Right lung (tissue), 5 donors: Measurements from ENCODE around the gene CDS2. TPM values are rescaled to one million over a fixed set of nuclear protein-coding genes. Genes with fewer than 3 reads are reported as not detected.

Experiments
- DNase-seq, 2 donors: peaks; one replicate each; pipeline ENCODE4 v3.0.0-alpha.2; 2013
- polyA plus RNA-seq, 5 donors: library from polyadenylated mRNA; unstranded; fragments of 120-200 nt; gene quantifications; one replicate each; pipeline versions ENCODE4 v1.2.1 to v1.2.3, GENCODE V29; 2013; ENCODE audit warnings: inconsistent platforms in 1 of 5, low replicate concordance in 1 of 5; ENCODE audit not compliant: insufficient read length in 5 of 5, insufficient read depth in 1 of 5

The CDS2 gene
- polyA plus RNA-seq, 5 donors = 25.8 to 35.4 (median 29.4) TPM

GRCh38 chr20:5118220-5119142, 8.3 kb upstream of the CDS2 start:
- no peak for DNase-seq

DNA sequence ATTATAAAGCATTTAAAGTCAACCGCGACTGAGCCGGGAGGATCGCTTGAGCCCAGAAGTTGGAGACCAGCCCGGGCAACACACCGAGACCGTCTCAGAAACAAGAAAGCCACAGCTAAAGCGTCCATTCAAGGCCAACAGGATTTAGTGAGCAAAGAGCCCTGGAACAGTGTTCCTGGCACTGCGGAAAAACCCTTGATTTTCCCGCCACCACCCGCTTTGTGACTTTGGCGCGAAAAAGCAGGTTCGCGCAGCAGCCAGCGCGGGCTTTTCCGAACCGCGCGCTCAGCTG, 7.7 kb upstream of the CDS2 start:
- no peak for DNase-seq

DNA sequence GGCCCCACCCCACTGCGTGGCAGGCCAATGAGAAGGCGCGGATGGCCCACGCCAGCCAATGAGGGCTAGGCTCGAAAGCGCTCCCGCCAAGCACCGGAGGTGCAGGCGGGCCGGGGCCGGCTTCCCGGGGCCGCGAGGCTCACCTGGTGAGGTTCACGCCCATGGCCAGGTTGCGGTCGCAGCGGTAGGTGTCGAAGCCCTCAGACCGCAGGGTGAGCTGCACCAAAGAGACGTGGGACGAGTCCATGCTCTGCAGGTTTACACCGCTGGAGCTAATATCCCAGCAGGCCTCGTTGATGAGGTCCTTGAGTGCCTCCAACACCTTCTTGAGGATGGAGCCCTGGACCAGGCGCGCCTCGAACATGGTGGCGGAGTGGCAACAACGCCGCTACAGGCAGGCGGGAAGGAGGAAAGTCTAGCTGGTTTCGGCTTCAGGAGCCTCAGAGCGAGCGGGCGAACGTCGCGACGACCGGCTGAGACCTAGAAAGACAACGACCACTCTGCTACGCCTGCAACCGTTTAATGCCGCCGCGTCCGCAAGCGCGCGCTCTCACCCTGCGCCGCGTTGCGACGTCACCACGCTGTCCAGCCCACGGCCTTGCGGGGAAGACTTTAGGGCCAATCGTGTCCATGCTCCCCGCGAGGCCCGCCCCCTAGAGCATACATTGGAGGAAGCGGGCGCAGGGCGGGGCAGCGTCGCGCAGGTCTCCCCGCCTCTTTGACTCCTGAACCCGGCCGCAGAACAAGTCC, 7.2 kb upstream of the CDS2 start, which contains the start of gene PCNA:
PCNA (minus strand) TSS at position 524 of the 750 bp plus-strand sequence; CDS start at position 364, 160 bp downstream.
- DNase-seq = peak; percentile 94

DNA sequence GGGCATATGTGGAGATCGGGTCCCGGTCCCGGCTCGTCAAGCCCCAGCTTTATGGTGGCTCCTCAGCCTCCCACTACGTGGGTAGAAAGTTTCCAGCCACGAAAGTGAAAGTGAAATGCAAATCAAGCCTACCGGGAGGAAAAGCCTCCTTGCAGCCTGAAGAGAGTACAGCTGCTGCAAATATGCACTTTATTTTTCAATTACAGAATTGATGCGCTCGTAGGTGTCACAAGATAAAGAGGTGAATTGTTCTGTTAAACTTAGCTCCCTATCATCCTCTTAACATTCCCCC, 6.7 kb upstream of the CDS2 start:
- DNase-seq = no peak

DNA sequence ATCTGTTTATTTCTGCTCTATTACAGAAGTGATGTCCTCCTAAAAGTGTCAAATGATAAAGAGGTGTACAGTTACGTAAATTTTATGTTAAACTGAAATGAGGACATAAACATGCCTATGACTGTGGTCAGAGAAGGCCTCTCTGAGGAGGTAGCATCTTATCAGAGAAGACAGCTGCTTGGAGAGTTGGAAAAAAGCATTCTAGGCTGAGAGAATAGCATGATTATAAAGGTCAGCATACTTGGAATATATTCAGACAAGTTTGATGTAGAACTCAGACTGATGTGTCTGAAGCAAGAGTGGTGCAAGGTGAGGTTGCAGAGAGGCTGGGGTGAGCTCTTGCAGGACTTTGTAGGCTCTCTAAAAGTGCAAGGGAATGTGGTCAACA, 3.9 kb upstream of the CDS2 start:
- DNase-seq = no peak

GRCh38 chr20:5127204-5127858, 523 bp downstream of the CDS2 start:
- DNase-seq = peak; percentile 52 to 57

- DNase-seq = no peak
Observed at GRCh38 chr20:5127859-5128424, 1.1 kb downstream of the CDS2 start.

DNA sequence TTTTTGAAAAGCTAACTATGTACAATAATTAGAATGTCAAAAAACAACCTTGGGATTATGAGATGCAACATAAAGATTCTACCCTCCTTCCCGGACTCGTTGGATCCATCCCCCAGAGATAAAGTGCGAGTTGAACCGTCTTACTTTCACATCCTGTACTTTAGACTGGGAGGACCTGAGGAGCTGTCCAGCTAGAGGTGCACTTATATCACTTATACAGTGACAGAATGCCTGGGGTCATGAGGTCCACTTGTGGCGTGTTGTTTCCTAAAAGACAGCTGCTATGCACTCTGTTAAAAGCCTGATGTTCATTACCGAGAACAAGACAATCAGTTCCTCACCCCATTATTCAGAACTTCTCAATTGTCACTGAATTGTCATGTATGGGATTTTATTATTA, 2.1 kb downstream of the CDS2 start:
- DNase-seq = no peak

GRCh38 chr20:5131502-5131901, 4.7 kb downstream of the CDS2 start:
- no peak for DNase-seq

GRCh38 chr20:5133998-5134397, 7.2 kb downstream of the CDS2 start:
- no peak for DNase-seq

- no peak for DNase-seq
Observed at GRCh38 chr20:5135363-5136012, 8.7 kb downstream of the CDS2 start.

- no peak for DNase-seq
Observed at GRCh38 chr20:5136096-5136495, 9.3 kb downstream of the CDS2 start.

DNA sequence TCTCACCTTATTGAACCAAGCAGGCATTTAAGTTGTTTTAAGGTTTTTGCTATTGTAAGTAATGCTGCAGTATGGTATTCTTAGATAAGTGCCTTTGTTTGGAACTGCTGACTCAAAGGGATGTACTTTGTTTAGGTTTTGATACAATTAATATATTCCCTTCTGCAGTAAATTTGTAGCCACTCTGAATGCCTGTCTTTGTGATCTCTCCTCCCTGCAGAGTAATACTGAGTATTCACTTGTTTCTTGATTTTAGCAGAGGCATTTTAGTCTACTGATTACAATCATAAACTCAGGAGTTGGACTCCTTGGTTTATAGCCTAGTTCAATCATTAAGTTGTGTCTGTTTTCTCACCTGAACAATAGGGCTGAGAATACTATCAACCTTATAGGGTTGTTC, 13.4 kb downstream of the CDS2 start:
- no peak for DNase-seq

DNA sequence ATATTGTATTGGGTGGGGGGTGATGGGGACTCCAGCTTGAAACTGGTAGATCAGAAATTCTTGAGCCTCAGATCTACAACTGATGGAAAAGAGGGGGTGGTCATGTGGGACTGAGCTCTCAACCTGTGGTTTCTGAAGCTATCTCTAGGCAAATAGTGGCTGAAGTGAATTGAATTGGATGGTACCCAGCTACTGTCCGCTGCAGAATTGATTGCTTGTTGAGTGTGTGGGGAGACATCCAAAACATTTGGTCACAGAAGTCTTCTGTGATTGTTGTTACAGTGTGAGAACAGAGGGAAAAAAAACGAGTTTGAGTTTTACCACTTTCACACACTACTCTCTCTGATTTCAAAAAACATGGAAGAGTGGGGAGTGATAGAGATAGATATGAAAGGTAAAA, 14.8 kb downstream of the CDS2 start:
- DNase-seq = no peak

GRCh38 chr20:5143851-5144250, 17.0 kb downstream of the CDS2 start:
- DNase-seq = no peak

DNA sequence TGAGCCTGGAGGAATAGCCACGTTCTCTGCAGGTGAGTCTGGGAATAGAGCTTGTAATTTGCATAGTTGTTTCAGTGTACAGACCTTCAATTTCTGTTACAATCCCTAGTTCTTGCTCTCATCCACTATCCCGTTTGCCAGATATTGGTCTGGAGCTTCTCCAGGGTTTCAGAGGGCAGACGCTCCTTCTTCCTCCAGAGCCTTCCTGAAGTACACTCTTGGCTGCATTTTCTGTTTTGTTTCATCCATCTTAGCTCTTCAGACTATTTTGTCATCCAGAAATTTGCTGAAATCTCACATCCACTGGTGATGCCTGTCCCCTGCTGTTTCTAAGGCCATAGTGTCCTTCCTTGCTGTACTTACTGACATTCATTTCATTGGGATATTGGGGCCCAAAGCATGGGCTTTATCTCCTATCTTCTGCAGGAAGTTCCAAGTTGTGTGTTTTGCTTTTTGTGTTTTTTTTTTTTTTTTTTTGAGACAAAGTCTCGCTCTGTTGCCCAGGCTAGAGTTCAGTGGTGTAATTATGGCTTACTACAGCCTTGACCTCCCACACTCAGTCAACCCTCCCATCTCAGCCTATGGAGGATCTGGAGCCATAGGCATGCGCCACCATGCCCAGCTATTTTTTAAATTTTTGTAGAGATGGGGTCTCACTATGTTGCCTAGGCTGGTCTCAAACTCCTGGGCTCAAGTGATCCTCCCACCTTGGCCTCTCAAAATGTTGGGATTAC, 18.7 kb downstream of the CDS2 start:
- no peak for DNase-seq

DNA sequence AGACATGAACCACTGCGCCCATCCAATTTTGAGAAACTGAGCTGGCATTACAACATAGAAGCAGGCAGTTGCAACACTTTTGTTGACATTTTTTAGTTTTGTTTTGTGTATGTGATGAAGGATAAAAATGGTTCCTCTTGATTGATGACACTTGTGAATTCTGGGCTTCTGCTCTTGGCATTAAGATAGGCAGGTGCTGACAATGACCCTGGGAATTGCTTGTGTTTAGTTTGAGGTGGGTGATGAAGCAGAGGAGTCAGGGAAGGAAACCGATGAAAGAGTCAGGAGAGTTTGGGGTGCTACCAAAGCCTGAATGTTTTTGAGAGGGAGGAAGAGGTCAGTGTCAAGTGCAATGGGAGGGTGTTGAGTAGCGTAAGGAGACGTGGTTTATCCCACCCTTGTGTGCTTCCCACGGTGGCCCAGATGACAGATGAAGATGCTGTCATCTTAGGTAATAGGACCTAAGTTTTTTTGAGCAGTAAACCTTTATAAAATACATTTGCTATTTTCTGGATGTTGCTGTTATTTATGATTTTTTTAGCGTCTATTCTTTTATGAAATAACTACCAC, 19.4 kb downstream of the CDS2 start:
- DNase-seq = no peak

- no peak for DNase-seq
Observed at GRCh38 chr20:5146871-5147592, 20.2 kb downstream of the CDS2 start.

GRCh38 chr20:5148581-5148980, 21.8 kb downstream of the CDS2 start:
- DNase-seq = no peak

GRCh38 chr20:5149892-5150225, 23.1 kb downstream of the CDS2 start:
- no peak for DNase-seq
